Measurements from ENCODE around the gene GALNTL6.
"Not testable (repeated sequence)": the region's sequence is repeated elsewhere in the genome, so short reads cannot be mapped to it uniquely, and the experiment has no call there.

The GALNTL6 gene

DNA sequence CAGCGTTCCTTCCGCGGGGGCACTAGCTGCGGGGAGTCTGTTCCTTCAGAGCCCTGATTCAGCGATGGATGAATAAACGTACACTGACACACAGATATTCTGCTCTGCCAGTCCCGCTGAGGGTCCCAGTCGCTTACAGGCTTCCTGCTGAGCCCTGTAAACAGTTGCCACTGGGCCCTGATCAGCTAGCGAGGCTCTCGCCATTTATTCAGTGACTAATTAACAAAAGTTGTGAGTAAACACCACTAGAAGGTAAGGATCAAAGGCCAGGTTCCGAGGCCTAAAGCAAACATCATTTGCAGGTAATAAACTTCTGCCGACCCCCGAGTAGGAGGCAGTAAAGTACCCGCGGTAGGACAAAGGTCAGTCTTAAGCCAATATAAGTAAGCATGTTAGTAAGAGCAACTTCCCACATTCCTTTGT, 912.8 kb downstream of the GALNTL6 start:
- no peak for DNase-seq (ENCODE audit: low read depth in 1 of 2, low spot score in 1 of 2)

GRCh38 chr4:172727631-172728030, 914.4 kb downstream of the GALNTL6 start:
- no peak for DNase-seq (ENCODE audit: low read depth in 1 of 2, low spot score in 1 of 2)

DNA sequence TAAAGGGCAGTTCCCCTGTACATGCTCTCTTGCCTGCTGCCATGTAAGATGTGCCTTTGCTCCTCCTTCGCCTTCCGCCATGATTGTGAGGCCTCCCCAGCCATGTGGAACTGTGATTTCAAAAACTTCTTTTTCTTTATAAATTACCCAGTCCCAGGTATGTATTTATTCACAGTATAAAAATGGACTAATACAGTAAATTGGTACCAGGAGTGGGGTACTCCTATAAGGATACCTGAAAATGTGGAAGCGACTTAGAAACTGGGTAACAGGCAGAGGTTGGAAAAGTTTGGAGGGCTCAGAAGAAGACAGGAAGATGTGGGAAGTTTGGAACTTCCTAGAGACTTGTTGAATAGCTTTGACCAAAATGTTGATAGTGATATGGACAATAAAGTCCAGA, 920.4 kb downstream of the GALNTL6 start:
- not testable (repeated sequence) for DNase-seq (ENCODE audit: low read depth in 1 of 2, low spot score in 1 of 2)

DNA sequence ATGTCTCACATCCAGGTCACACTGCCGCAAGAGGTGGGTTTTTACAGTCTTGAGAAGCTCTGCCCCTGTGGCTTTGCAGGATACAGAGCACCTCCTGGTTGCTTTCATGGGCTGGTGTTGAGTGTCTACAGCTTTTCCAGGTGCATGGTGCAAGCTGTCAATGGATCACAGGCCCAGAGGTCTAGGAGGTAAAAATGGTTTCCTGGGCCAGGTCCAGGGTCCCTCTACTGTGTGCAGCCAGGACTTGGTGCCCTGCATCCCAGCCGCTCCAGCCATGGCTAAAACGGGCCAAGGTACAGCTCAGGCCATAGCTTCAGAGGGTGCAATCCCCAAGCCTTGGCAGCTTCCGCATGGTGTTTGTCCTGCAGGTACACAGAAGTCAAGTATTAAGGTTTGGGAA, 921.4 kb downstream of the GALNTL6 start:
- DNase-seq (ENCODE audit: low read depth in 1 of 2, low spot score in 1 of 2) = no peak

DNA sequence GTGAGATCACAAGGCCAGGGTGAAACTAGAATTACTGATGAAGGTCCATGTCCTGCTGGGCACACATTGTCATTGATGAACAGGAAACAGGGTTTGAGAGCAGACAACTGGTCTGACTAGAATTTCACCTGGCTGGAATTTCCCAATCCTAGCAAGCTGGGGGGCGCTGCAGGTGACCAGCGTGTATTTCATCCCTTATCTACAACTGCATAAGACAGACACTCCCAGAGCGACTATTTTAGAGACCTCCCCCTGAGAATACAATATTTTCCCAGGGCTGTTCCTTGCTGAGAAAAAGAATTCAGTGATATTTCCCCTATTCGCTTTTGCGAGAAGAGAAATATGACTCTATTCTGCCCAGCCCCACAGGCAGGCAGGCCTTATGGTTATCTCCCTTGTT, 922.8 kb downstream of the GALNTL6 start:
- no peak for DNase-seq (ENCODE audit: low read depth in 1 of 2, low spot score in 1 of 2)

DNA sequence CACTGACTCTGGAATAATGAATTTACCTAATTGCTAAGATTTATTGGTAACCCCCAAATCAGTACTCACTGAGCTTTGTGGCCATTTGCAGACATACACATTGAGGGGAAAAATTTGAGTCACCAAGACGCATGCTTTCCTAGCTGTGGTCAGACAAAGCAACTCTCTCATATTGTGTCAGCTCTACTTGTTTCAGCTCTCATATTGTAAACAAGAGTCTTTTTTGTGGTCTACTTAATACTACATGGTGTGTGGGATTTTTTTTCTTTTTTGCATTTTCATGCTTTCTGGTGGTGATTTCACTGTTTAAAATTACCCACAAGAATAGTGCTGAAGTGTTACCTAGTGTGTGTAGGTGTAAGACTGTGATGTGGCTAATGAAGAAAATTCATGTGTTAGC, 927.2 kb downstream of the GALNTL6 start:
- no peak for DNase-seq (ENCODE audit: low read depth in 1 of 2, low spot score in 1 of 2)

- no peak for DNase-seq (ENCODE audit: low read depth in 1 of 2, low spot score in 1 of 2)
These were observed 937.7 kb downstream of the GALNTL6 start for GRCh38 chr4:172750910-172751309.

DNA sequence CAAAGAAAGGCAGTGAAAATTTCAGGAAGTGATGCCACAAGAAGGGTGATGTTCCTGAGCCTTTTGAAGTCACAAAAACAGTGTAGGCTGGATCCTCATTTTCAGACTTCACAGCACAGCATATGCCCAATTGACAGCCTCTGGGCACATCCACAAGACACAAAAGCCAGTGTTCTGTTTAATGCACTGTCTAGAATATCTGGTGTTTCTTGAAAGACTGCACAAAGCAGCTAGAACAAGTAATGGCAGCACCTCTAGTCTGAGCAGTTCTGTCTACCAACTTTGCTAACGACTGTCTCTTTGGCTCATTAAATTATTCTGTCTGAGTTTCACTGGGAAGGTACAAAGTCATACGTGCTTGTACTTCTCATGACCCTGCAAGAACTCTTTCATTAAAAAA, 938.3 kb downstream of the GALNTL6 start:
- no peak for DNase-seq (ENCODE audit: low read depth in 1 of 2, low spot score in 1 of 2)

DNA sequence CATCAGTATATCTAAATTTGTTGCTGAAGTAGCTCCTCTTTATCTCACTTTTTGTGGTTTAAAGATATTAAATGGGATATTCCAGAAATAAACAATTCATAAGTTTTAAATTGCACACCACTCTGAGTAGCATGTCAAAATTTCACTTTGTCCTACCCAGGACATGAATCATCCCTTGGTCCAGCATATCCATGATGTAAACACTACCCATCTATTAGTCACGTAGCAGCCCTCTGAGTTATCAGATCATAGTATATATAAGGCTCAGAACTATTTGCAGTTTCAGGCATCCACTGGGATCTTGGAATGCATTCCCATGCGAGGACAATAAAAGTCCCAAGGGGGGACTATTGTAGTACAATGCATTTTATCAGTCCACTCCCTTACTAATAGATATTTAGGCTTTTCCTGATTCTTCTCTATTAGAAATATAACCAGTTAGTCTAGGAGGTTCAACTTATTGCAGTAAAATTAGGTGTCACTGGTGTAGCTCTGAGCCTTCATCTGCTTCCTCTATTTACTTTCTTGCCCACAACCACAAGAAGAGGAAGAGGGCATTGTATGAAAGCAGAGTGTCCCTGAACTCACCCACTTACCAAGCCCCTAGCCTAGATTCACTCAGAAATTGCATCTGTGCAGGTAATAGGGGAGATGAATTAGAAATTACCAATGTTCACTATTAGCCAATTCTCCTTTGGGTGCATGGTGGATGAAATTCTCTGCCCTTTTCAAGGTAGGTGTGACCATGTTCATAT, 945.6 kb downstream of the GALNTL6 start:
- DNase-seq (ENCODE audit: low read depth in 1 of 2, low spot score in 1 of 2) = no peak

- DNase-seq (ENCODE audit: low read depth in 1 of 2, low spot score in 1 of 2) = no peak
These were observed 947.3 kb downstream of the GALNTL6 start for GRCh38 chr4:172760512-172760911.

GRCh38 chr4:172762895-172763294, 949.7 kb downstream of the GALNTL6 start:
- DNase-seq (ENCODE audit: low read depth in 1 of 2, low spot score in 1 of 2) = no peak

DNA sequence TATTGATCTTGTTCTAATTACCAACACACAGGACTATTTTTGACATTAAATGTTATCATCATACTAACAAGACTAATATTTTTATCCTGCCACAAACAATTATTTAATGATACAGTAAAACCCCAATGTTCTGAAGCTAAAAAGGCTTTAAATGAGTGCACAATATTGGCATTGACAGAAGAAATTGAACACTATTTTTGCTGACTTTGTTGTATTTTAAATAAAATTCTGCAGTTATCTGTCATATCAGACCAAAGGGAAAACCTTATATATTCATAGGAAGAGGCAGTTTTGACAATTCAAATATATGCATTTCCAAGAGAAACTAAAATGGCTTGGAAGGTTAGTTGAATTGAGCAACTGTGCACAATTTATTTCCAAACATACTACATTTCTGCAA, 957.6 kb downstream of the GALNTL6 start:
- DNase-seq (ENCODE audit: low read depth in 1 of 2, low spot score in 1 of 2) = no peak

DNA sequence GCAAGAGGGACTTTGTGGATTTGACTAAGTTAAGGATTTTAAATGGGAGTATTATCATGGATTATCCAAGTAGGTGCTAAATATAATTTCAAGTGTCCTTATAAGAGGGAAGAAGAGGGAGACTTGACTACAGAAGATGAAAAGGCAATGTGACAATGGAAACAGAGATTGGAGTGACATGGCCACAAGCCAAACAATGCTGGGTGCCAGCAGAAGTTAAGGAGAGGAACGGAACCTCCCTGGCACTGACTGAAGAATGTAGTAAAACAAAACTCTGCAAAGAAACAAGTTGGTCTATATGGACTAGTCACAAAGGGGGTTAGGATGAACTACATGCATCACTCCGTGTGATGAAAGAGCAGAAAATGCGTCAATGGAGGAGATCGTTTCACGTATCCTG, 959.6 kb downstream of the GALNTL6 start:
- DNase-seq (ENCODE audit: low read depth in 1 of 2, low spot score in 1 of 2) = no peak

DNA sequence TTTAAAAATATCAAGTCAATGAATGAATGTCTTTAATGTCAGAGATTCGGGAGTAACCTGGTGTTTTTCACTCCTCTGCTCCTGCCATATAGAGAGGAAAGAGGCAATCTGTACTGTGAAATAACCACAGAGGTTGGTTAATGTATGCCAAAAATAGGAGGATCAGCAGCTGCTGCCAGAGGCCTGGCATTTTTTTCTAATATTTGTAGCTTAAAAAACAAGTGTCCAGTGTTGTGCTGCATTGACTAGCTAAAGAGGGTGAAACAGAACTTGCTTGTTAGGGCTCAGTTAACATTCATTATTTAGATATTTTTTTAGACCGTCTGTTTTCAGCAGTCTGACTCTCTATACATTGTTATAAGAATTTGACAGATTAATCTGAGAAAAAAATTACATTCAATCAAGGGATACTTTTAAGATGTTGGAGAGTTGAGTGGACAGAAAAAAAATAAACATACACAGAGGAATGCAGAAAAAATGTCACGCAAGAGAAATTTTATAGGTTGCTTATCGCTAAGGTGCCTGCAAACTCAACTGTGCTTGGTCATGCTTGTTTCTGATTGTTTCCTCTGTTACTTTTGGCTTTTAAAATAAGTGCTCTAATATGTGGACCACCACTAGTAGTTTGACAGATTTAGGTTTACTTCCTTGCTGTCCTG, 963.1 kb downstream of the GALNTL6 start:
- no peak for DNase-seq (ENCODE audit: low read depth in 1 of 2, low spot score in 1 of 2)

DNA sequence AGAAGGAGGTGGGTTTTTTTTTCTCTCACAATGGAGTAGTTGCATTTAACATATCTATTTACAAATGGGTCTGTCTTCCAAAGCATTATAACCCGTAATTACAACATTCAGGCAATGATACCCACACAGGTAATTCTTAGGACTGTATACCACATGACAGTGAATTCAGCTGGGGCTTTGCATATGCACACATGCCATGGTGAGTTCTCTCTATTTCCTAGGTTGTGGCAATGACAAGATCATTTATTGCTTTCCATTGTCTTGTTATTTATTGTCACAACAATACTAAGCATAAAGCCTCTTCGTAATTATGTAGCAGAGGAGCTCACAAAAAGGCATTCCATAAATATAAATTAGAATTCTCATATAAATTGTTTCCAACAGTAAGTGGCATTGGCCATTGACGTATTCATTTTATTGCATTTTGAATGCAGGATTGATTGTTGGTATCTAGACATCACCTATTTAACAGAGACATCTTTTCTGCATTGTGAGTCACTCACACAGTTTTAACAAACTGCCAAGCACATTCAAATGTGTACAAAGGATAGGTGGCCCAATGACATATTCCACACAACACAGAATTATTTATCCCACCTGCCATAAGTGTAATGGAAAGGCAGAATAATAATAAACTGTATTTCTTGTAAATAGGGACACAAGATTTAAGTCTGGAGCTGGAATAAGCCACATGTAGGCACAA, 964.7 kb downstream of the GALNTL6 start:
- DNase-seq (ENCODE audit: low read depth in 1 of 2, low spot score in 1 of 2) = no peak

DNA sequence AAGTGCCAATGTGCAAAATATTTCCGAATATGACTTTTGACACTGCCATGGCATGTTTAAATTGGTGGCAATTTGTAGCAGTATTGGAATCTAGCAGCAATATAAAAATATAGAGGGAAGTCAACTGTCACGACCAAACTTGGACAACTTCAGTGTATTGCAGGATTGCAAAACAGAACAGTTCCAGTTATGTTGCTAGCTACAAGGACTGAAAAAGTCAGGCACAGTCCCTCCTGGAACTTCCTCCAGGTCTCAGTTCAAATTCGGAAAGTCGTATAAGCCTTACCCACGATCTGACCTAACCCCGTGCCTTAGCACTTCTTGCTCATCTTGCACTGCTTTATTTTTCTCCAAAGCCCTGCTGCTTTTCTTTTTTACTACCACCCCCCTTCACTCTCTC, 965.4 kb downstream of the GALNTL6 start:
- DNase-seq (ENCODE audit: low read depth in 1 of 2, low spot score in 1 of 2) = no peak

GRCh38 chr4:172780566-172781081, 967.4 kb downstream of the GALNTL6 start:
- no peak for DNase-seq (ENCODE audit: low read depth in 1 of 2, low spot score in 1 of 2)

- no peak for DNase-seq (ENCODE audit: low read depth in 1 of 2, low spot score in 1 of 2)
These were observed 972.4 kb downstream of the GALNTL6 start for GRCh38 chr4:172785613-172786012.

- DNase-seq (ENCODE audit: low read depth in 1 of 2, low spot score in 1 of 2) = no peak
These were observed 973.0 kb downstream of the GALNTL6 start for GRCh38 chr4:172786039-172786792.

GRCh38 chr4:172787111-172787510, 973.9 kb downstream of the GALNTL6 start:
- DNase-seq (ENCODE audit: low read depth in 1 of 2, low spot score in 1 of 2) = no peak

DNA sequence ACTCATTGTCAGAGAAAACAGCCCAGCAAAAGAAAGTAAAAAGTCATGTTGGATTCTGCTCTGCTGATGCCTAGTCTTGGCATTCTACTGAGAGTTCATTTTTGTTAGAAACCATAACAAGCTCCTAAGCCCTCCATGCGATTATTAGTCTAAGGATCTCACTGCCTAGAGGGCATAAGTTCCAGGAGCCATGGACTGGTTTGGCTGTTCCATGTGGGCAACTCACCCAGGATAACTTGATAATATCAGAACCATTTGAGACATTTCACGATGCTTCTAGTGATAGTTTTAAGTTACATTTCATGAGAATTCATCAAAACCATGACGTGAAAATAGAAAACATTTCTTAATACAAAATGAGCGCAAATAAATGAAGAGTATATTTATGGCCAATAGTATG, 978.6 kb downstream of the GALNTL6 start:
- no peak for DNase-seq (ENCODE audit: low read depth in 1 of 2, low spot score in 1 of 2)
